Stimulated activated CD4-positive, alpha-beta T cell treated with anti-CD3 and anti-CD28 coated beads, Interleukin-2, amount 100 ng/mL, for 4 hours (primary cell): ENCODE measurements around the gene RFESD.

Experiments used
- DNase-seq: peaks from one replicate; pipeline ENCODE4 v3.0.0-alpha.2; 2020; ENCODE audit warnings: low read depth

RFESD gene

GRCh38 chr5:95646569-95647431 lies at the start of gene RFESD:
Gene RFESD (plus strand): TSS chr5:95646777. CDS start chr5:95652272, 5,495 bp downstream.
- DNase-seq, result peak; percentile 93

GRCh38 chr5:95599252-95599651 lies 47.3 kb upstream of the RFESD start:
- DNase-seq, result no peak

GRCh38 chr5:95600557-95600956 lies 46.0 kb upstream of the RFESD start:
- DNase-seq, result no peak

- no peak for DNase-seq
These were observed 40.8 kb upstream of the RFESD start for GRCh38 chr5:95605786-95606185.

- no peak for DNase-seq
These were observed 40.2 kb upstream of the RFESD start for GRCh38 chr5:95606419-95606818.

- no peak for DNase-seq
These were observed 36.9 kb upstream of the RFESD start for GRCh38 chr5:95609711-95610110.

GRCh38 chr5:95610546-95610945 lies 36.0 kb upstream of the RFESD start:
- DNase-seq, result no peak

GRCh38 chr5:95611396-95611795 lies 35.2 kb upstream of the RFESD start:
- DNase-seq, result no peak

GRCh38 chr5:95613514-95613913 lies 33.1 kb upstream of the RFESD start:
- DNase-seq, result no peak

GRCh38 chr5:95615164-95615467 lies 31.5 kb upstream of the RFESD start:
- no peak for DNase-seq

GRCh38 chr5:95617057-95617456 lies 29.5 kb upstream of the RFESD start:
- no peak for DNase-seq

GRCh38 chr5:95619096-95619495 lies 27.5 kb upstream of the RFESD start:
- DNase-seq, result no peak

- DNase-seq, result no peak
These were observed 27.0 kb upstream of the RFESD start for GRCh38 chr5:95619514-95620029.

- peak; percentile 45 for DNase-seq
These were observed 26.3 kb upstream of the RFESD start, which contains the start of gene GPR150 for GRCh38 chr5:95620030-95620869. Gene GPR150 (plus strand): TSS chr5:95620087. CDS start chr5:95620276, 189 bp downstream.

GRCh38 chr5:95620870-95621838 lies 25.4 kb upstream of the RFESD start:
- DNase-seq, result no peak

GRCh38 chr5:95621839-95622629 lies 24.5 kb upstream of the RFESD start:
- no peak for DNase-seq

- DNase-seq, result no peak
These were observed 22.9 kb upstream of the RFESD start for GRCh38 chr5:95623706-95624105.

- DNase-seq, result no peak
These were observed 22.2 kb upstream of the RFESD start for GRCh38 chr5:95624368-95624767.

GRCh38 chr5:95626701-95627100 lies 19.9 kb upstream of the RFESD start:
- DNase-seq, result no peak

GRCh38 chr5:95627971-95628810 lies 18.4 kb upstream of the RFESD start:
- no peak for DNase-seq
